Stimulated activated naive CD8-positive, alpha-beta T cell treated with anti-CD3 and anti-CD28 coated beads, Interleukin-15, Interleukin-2, amounts not matched to agents 100 ng/mL and 50 ng/mL, for 24 hours (primary cell): ENCODE measurements around the gene OSM.

Source experiments
- H3K27ac Mint-ChIP-seq: one replicate; pipeline ENCODE4 v1.8.0; 2021; ENCODE audit warnings: mild to moderate bottlenecking, mixed read lengths
- H3K27me3 Mint-ChIP-seq: one replicate; pipeline ENCODE4 v1.8.0; 2021; ENCODE audit warnings: mixed read lengths
- H3K36me3 Mint-ChIP-seq: one replicate; pipeline ENCODE4 v1.8.0; 2021; ENCODE audit warnings: low read depth, mixed read lengths
- H3K4me1 Mint-ChIP-seq: one replicate; pipeline ENCODE4 v1.8.0; 2021; ENCODE audit warnings: low read depth, mixed read lengths
- H3K4me3 Mint-ChIP-seq: one replicate; pipeline ENCODE4 v1.8.0; 2021; ENCODE audit warnings: mild to moderate bottlenecking, mixed read lengths
- H3K9me3 Mint-ChIP-seq: one replicate; pipeline ENCODE4 v1.8.0; 2021; ENCODE audit warnings: mixed read lengths

Gene OSM

GRCh38 chr22:30265823-30266444 lies 717 bp downstream of the OSM start:
- no peaks in the 10 kb centered on the region for H3K9me3 Mint-ChIP-seq
- peak overlapping the region; percentile 89 for H3K4me3 Mint-ChIP-seq
- H3K27me3 Mint-ChIP-seq, result no peaks in the 10 kb centered on the region
- peaks cover 54% of the 10 kb centered on the region for H3K4me1 Mint-ChIP-seq
- H3K36me3 Mint-ChIP-seq, result peaks cover 48% of the 10 kb centered on the region
- peak overlapping the region; percentile 98 for H3K27ac Mint-ChIP-seq

- H3K36me3 Mint-ChIP-seq, result peaks cover 43% of the 10 kb centered on the region
- H3K27ac Mint-ChIP-seq, result peak overlapping the region; percentile 98
- peak overlapping the region; percentile 89 for H3K4me3 Mint-ChIP-seq
- H3K27me3 Mint-ChIP-seq, result no peaks in the 10 kb centered on the region
- peaks cover 54% of the 10 kb centered on the region for H3K4me1 Mint-ChIP-seq
- H3K9me3 Mint-ChIP-seq, result no peaks in the 10 kb centered on the region
Measured at GRCh38 chr22:30265131-30265720, 1.4 kb downstream of the OSM start.

- no peaks in the 10 kb centered on the region for H3K27me3 Mint-ChIP-seq
- no peaks in the 10 kb centered on the region for H3K9me3 Mint-ChIP-seq
- peak overlapping the region; percentile 89 for H3K4me3 Mint-ChIP-seq
- peaks cover 52% of the 10 kb centered on the region for H3K4me1 Mint-ChIP-seq
- no peak overlapping the region for H3K27ac Mint-ChIP-seq
- peaks cover 33% of the 10 kb centered on the region for H3K36me3 Mint-ChIP-seq
Measured at GRCh38 chr22:30263883-30264282, 2.8 kb downstream of the OSM start.

- peak overlapping the region; percentile 76 for H3K27ac Mint-ChIP-seq
- no peaks in the 10 kb centered on the region for H3K9me3 Mint-ChIP-seq
- peaks cover 44% of the 10 kb centered on the region for H3K4me1 Mint-ChIP-seq
- peak overlapping the region; percentile 80 for H3K4me3 Mint-ChIP-seq
- H3K27me3 Mint-ChIP-seq, result no peaks in the 10 kb centered on the region
- H3K36me3 Mint-ChIP-seq, result peaks cover 27% of the 10 kb centered on the region
Measured at GRCh38 chr22:30262917-30263741, 3.5 kb downstream of the OSM start.

GRCh38 chr22:30262112-30262511 lies 4.5 kb downstream of the OSM start:
- peak overlapping the region; percentile 62 for H3K4me3 Mint-ChIP-seq
- H3K9me3 Mint-ChIP-seq, result no peaks in the 10 kb centered on the region
- H3K27me3 Mint-ChIP-seq, result no peaks in the 10 kb centered on the region
- peaks cover 27% of the 10 kb centered on the region for H3K36me3 Mint-ChIP-seq
- peak overlapping the region; percentile 62 for H3K27ac Mint-ChIP-seq
- H3K4me1 Mint-ChIP-seq, result peaks cover 35% of the 10 kb centered on the region

GRCh38 chr22:30261134-30261533 lies 5.5 kb downstream of the OSM start:
- no peak overlapping the region for H3K4me3 Mint-ChIP-seq
- H3K9me3 Mint-ChIP-seq, result no peaks in the 10 kb centered on the region
- H3K4me1 Mint-ChIP-seq, result peaks cover 34% of the 10 kb centered on the region
- peaks cover 25% of the 10 kb centered on the region for H3K36me3 Mint-ChIP-seq
- no peak overlapping the region for H3K27ac Mint-ChIP-seq
- H3K27me3 Mint-ChIP-seq, result no peaks in the 10 kb centered on the region

- H3K4me3 Mint-ChIP-seq, result no peak overlapping the region
- H3K27ac Mint-ChIP-seq, result peak overlapping the region; percentile 61
- H3K9me3 Mint-ChIP-seq, result no peaks in the 10 kb centered on the region
- H3K4me1 Mint-ChIP-seq, result peaks cover 31% of the 10 kb centered on the region
- peaks cover 21% of the 10 kb centered on the region for H3K36me3 Mint-ChIP-seq
- no peaks in the 10 kb centered on the region for H3K27me3 Mint-ChIP-seq
Measured at GRCh38 chr22:30260682-30261081, 6.0 kb downstream of the OSM start.

GRCh38 chr22:30260276-30260675 lies 6.4 kb downstream of the OSM start:
- Mint-ChIP-seq H3K9me3 (no peaks in the 10 kb centered on the region), H3K4me3 (no peak overlapping the region), H3K4me1 (peaks cover 27% of the 10 kb centered on the region), H3K27ac (peak overlapping the region; percentile 61), H3K27me3 (no peaks in the 10 kb centered on the region), H3K36me3 (peaks cover 18% of the 10 kb centered on the region)

- Mint-ChIP-seq H3K4me1 (peaks cover 42% of the 10 kb centered on the region), H3K4me3 (no peak overlapping the region), H3K36me3 (no peaks in the 10 kb centered on the region), H3K27me3 (no peaks in the 10 kb centered on the region), H3K27ac (no peak overlapping the region), H3K9me3 (no peaks in the 10 kb centered on the region)
Measured at GRCh38 chr22:30254314-30254713, 12.3 kb downstream of the OSM start.

GRCh38 chr22:30253205-30253852 lies 13.3 kb downstream of the OSM start:
- Mint-ChIP-seq H3K36me3 (no peaks in the 10 kb centered on the region), H3K9me3 (no peaks in the 10 kb centered on the region), H3K27ac (no peak overlapping the region), H3K27me3 (no peaks in the 10 kb centered on the region), H3K4me1 (peaks cover 52% of the 10 kb centered on the region), H3K4me3 (no peak overlapping the region)

- H3K4me3 Mint-ChIP-seq, result no peak overlapping the region
- H3K27me3 Mint-ChIP-seq, result no peaks in the 10 kb centered on the region
- no peaks in the 10 kb centered on the region for H3K9me3 Mint-ChIP-seq
- H3K36me3 Mint-ChIP-seq, result no peaks in the 10 kb centered on the region
- H3K27ac Mint-ChIP-seq, result peak overlapping the region; percentile 17
- peaks cover 59% of the 10 kb centered on the region for H3K4me1 Mint-ChIP-seq
Measured at GRCh38 chr22:30252411-30253204, 14.0 kb downstream of the OSM start.

GRCh38 chr22:30251711-30252110 lies 14.9 kb downstream of the OSM start:
- Mint-ChIP-seq H3K4me1 (peaks cover 68% of the 10 kb centered on the region), H3K4me3 (no peak overlapping the region), H3K9me3 (no peaks in the 10 kb centered on the region), H3K27me3 (no peaks in the 10 kb centered on the region), H3K27ac (no peak overlapping the region), H3K36me3 (no peaks in the 10 kb centered on the region)

- Mint-ChIP-seq H3K4me3 (no peak overlapping the region), H3K27ac (peak overlapping the region; percentile 67), H3K36me3 (no peaks in the 10 kb centered on the region), H3K9me3 (no peaks in the 10 kb centered on the region), H3K27me3 (no peaks in the 10 kb centered on the region), H3K4me1 (peaks cover 71% of the 10 kb centered on the region)
Measured at GRCh38 chr22:30250661-30251267, 15.9 kb downstream of the OSM start.

GRCh38 chr22:30250039-30250565 lies 16.5 kb downstream of the OSM start:
- peaks cover 6% of the 10 kb centered on the region for H3K36me3 Mint-ChIP-seq
- no peaks in the 10 kb centered on the region for H3K27me3 Mint-ChIP-seq
- no peaks in the 10 kb centered on the region for H3K9me3 Mint-ChIP-seq
- H3K4me3 Mint-ChIP-seq, result no peak overlapping the region
- H3K4me1 Mint-ChIP-seq, result peaks cover 76% of the 10 kb centered on the region
- H3K27ac Mint-ChIP-seq, result peak overlapping the region; percentile 88
